Retinal pigment epithelial cell (primary cell): ENCODE data around the gene ZNF428.

ENCODE experiments used
- DNase-seq: peaks from one replicate; pipeline ENCODE4 v3.0.0-alpha.2; 2010; ENCODE audit warnings: low read depth
- H3K4me3 ChIP-seq: 2 replicates; pipeline ENCODE4 v1.5.1; 2011; ENCODE audit warnings: mild to moderate bottlenecking, low read length, control low read depth, moderate library complexity
- TF ChIP-seq, protein P1 (sequence below): conservative IDR thresholded peaks from 2 replicates; pipeline ENCODE4 v1.5.1; 2011; ENCODE audit warnings: low read depth, low read length, control low read depth, inconsistent platforms

The ZNF428 gene

DNA sequence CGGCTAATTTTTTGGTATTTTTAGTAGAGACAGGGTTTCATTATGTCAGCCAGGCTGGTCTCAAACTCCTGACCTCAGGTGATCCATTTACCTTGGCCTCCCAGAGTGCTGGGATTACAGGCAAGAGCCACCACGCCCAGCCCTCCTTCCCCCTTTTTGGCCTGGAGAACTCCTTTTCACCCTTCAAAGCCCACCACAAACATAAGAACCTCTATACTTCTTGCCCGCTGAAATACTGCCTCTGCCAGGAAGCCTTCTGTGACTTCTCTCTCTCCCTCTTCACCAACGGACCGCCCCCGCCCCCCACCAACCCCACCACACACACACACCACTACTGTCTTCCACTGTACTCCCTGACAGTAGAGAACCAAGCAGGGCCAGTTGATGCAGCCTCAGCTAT, 2.5 kb downstream of the ZNF428 start:
- H3K4me3 ChIP-seq: no peak overlapping the region
- TF ChIP-seq, protein P1, sequence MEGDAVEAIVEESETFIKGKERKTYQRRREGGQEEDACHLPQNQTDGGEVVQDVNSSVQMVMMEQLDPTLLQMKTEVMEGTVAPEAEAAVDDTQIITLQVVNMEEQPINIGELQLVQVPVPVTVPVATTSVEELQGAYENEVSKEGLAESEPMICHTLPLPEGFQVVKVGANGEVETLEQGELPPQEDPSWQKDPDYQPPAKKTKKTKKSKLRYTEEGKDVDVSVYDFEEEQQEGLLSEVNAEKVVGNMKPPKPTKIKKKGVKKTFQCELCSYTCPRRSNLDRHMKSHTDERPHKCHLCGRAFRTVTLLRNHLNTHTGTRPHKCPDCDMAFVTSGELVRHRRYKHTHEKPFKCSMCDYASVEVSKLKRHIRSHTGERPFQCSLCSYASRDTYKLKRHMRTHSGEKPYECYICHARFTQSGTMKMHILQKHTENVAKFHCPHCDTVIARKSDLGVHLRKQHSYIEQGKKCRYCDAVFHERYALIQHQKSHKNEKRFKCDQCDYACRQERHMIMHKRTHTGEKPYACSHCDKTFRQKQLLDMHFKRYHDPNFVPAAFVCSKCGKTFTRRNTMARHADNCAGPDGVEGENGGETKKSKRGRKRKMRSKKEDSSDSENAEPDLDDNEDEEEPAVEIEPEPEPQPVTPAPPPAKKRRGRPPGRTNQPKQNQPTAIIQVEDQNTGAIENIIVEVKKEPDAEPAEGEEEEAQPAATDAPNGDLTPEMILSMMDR: no peak
- DNase-seq: no peak

DNA sequence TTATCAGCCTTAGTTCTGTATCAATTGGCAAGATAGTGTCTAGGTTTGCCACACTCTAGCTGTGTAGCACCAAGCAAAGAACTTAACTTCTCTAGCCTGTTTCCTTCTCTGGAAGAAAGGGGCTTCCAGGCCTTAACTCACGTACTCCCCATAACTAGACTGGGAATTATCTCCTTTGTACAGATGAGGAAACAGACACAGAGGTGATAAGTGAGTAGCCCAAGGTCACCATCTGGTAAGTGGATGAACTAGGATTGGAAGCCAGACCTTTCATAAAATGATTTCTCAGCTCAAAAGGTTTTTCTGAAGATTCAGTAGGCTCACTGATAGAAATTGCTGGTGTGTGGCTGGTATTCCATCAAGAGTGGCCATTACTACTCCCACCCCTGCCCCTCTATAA, 3.1 kb downstream of the ZNF428 start:
- TF ChIP-seq, protein P1: no peak
- no peak for DNase-seq
- no peak overlapping the region for H3K4me3 ChIP-seq

DNA sequence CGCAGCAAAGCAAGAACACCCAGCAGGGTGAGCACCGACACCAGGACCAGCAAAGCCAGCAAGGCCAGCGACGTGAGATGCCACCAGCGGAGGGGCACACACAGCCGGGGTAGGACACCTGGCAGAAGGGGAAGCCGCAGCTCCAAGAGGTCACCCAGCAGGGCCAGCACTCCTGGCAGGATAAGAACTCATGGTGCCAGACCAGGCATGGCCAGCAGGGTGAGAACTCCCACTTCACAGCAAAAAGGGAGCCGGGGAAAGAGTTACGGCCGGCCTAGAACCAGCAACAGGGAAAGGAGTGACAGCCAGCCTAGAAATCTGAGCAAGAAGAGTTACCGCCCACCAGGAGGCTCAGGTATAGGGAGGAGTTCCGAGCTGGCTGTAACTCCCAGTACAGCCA, 7.1 kb downstream of the ZNF428 start:
- DNase-seq: no peak
- TF ChIP-seq, protein P1: no peak
- H3K4me3 ChIP-seq: no peak overlapping the region

DNA sequence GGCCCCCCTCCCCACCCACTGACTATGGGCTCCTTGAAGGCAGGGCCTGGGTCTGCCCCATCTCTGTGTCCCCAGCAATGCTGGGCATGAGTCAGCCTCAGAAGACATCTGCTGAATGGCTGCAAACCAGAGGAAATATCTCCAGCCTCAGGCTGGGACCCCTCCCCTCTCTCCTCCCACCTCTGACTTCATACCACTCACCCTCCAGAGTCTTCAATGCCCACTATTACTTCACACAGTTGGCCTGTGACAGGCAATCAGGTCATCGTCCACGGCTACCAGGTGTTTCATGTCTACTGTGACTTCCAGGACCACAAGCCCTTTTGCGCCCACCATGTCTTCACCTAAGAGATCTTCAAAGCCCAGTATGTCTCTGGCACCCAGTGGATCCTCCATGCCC, 7.6 kb downstream of the ZNF428 start, which contains the start of gene SRRM5:
Gene SRRM5, plus strand, starts transcription at position 301 of the 400 bp plus-strand sequence. Its CDS starts 34 bp downstream, at position 335.
- DNase-seq: no peak
- no peak within 1 kb of the TSS for H3K4me3 ChIP-seq
- TF ChIP-seq, protein P1: no peak

DNA sequence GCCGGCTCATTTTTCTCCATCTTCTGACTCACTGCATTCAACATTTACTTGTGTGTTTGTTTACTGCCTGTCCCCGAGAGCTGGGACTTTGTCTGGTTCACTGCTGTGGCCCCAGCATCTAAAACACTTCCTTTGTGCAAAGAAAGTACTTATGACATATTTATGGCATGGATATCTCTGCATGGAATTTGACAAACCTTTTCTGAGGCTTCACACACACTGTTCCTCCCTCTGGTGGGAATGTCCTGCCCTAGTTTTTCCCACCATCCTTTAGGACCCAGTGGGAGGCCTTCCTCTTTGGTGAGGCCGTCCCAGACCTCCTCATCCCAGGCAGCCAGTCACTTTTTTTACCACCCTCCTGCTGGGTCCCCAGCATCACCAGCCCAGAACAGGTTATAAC, 8.9 kb downstream of the ZNF428 start:
- no peak overlapping the region for H3K4me3 ChIP-seq
- DNase-seq: no peak
- TF ChIP-seq, protein P1: no peak

DNA sequence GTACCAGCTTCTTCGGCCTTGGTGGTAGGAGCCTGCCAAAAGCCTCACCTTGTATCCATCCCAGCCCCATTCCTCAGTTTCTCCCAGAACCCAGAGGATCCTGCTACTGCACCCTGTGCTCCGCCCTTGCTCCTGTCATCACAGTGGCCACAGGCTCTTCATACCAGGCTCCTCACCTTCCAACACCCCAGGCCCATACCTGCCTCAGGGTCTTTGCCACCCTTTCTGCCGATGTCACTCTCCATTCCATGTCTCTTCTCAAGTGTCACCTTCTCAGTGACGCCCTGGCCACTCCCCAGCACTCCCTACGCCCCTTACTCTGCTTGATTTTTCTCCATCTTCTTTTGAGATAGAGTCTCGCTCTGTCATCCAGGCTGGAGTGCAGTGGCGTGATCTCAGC, 9.6 kb downstream of the ZNF428 start:
- TF ChIP-seq, protein P1: no peak
- no peak overlapping the region for H3K4me3 ChIP-seq

DNA sequence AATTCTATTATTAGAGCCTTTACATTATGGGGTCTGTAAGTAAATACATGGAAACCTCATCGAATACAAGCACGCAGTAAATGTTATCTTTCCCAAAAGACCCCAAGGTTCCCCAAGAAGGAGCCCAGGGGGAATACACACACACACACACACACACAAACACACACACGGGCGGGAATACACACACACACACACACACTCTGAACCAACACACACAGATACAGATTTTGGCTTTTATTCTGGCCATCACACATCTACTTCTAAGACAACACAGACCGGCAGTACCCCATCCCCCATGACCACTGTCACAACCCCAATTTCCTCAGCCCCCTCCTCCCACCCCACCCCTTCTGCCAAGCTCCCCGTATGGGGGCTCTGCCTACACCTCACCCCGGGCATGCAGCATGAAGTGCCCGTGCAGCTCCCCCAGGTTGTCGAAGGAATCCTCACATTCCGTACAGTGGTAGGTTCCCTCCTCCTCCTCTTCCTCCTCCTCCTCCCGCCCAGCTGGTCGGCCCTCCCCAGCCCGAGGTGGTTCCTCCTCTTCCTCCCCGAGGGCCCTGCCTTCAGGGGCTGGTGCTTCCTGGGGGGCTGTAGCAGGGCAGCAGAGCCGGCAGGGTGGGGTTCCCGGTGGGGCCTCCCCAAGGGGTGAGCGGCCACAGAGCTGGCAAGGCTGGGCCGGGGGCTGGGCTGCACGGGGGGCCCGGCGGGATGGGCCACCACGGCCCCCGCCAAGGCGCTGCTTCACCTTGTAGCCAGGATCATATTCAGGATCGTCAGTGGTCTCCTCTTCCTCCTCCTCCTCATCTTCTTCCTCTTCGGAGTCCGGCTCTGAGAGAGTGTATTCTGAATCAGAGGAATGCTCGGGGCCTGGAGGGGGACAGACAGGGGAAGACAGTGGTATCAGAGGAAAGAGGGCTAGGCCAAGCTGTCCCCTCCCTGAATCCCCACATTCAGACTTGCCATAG, 11.9 kb downstream of the ZNF428 start:
- TF ChIP-seq, protein P1: no peak
- DNase-seq: no peak
- no peak overlapping the region for H3K4me3 ChIP-seq

More for the DNA sequence above, 9.6 kb downstream of the ZNF428 start:
- DNase-seq: no peak
